ENCODE results near the gene MAP7D2. TPM values are rescaled to one million over a fixed set of nuclear protein-coding genes. Genes with fewer than 3 reads are reported as not detected.

The MAP7D2 gene
- total RNA-seq, 1 experiment from 2014 or later = 1.9 TPM

- no peak overlapping the region for H2AFZ ChIP-seq (ENCODE audit: low read length)
Observed at GRCh38 chrX:20046223-20046622, 70.5 kb downstream of the MAP7D2 start.

More at GRCh38 chrX:20046223-20046622, 70.5 kb downstream of the MAP7D2 start:
- no peak overlapping the region for H3K23ac ChIP-seq (ENCODE audit: insufficient read length, low read depth, low read length)
- no peaks in the 10 kb centered on the region for H3K4me1 Mint-ChIP-seq
- H3K27ac Mint-ChIP-seq = no peak overlapping the region
- no peaks in the 10 kb centered on the region for H3K79me1 ChIP-seq (ENCODE audit: insufficient read depth, low read depth, low read length, poor library complexity, severe bottlenecking)
- H3K4ac ChIP-seq (ENCODE audit: low read depth, low read length) = no peak overlapping the region
- no peak overlapping the region for H4K5ac ChIP-seq (ENCODE audit: insufficient read length, low read depth, low read length)
- no peak overlapping the region for H2BK15ac ChIP-seq (ENCODE audit: low read depth, low read length)
- no peaks in the 10 kb centered on the region for H3K27me3 ChIP-seq (ENCODE audit: insufficient read depth, low read length)
- no peaks in the 10 kb centered on the region for H3K23me2 ChIP-seq (ENCODE audit: insufficient read length, low read depth, low read length, poor library complexity, severe bottlenecking)
- H3K36me3 Mint-ChIP-seq (ENCODE audit: insufficient read depth in 1 of 3, low read depth in 3 of 3) = peaks cover 0 to 3% (median 2%) of the 10 kb centered on the region in 3 experiments; a peak in 5 of 7 replicates
- H2BK120ac ChIP-seq (ENCODE audit: low read depth, low read length, poor library complexity, severe bottlenecking) = no peak overlapping the region
- H3K4me3 Mint-ChIP-seq = no peak overlapping the region
- no peak overlapping the region for H2BK12ac ChIP-seq (ENCODE audit: insufficient read length, low read depth, low read length)
- H3K56ac ChIP-seq (ENCODE audit: insufficient read length, low read depth, low read length) = no peak overlapping the region
- H3K79me2 ChIP-seq (ENCODE audit: insufficient read depth, low read length) = no peaks in the 10 kb centered on the region
- no peaks in the 10 kb centered on the region for H4K20me1 ChIP-seq (ENCODE audit: control insufficient read depth, insufficient read depth, insufficient read length)
- H4K91ac ChIP-seq (ENCODE audit: insufficient read length, low read depth, low read length) = no peak overlapping the region
- no peak overlapping the region for H3K14ac ChIP-seq (ENCODE audit: insufficient read depth, low read length)
- H3K27me3 Mint-ChIP-seq (ENCODE audit: low read depth) = no peaks in the 10 kb centered on the region
- H3K4me2 ChIP-seq (ENCODE audit: insufficient read depth, insufficient read length, low read length) = no peak overlapping the region
- no peak overlapping the region for H3K27ac ChIP-seq (ENCODE audit: insufficient read length, low read depth, low read length)
- WGBS (ENCODE audit: extremely low coverage, insufficient read length, low lambda C conversion rate) = no CpG with 5 or more reads among the region's 1 CpG
- H3K4me1 ChIP-seq (ENCODE audit: insufficient read depth, low read length) = no peaks in the 10 kb centered on the region
- H3K9me3 ChIP-seq (ENCODE audit: control insufficient read depth, low read depth, low read length) = peaks cover 42% of the 10 kb centered on the region
- no peak overlapping the region for H2BK20ac ChIP-seq (ENCODE audit: low read depth, low read length, poor library complexity, severe bottlenecking)
- H3T11ph ChIP-seq (ENCODE audit: low read length) = no peak overlapping the region
- H3K9ac ChIP-seq (ENCODE audit: extremely low read depth, insufficient read length, low read length) = no peak overlapping the region
- H2BK5ac ChIP-seq (ENCODE audit: insufficient read length, low read length) = no peak overlapping the region
- DNase-seq = no peak
- H3K9me3 Mint-ChIP-seq = peaks cover 70 to 73% of the 10 kb centered on the region in 2 experiments
- no peak overlapping the region for H2AK5ac ChIP-seq (ENCODE audit: insufficient read length, low read length)
- no peak overlapping the region for H4K8ac ChIP-seq (replicated peaks; ENCODE audit: insufficient read length, low read depth, low read length)
- TF ChIP-seq CTCF (conservative IDR thresholded peaks at IDR 0.05) = no peak
- H3K18ac ChIP-seq (ENCODE audit: insufficient read length, low read depth, low read length) = no peak overlapping the region
